Measurements from ENCODE around the gene CHST10. TPM values are rescaled to one million over a fixed set of nuclear protein-coding genes. Genes with fewer than 3 reads are reported as not detected.

The CHST10 gene
- total RNA-seq, 1 donor from 2014 or later, result 25.0 TPM

DNA sequence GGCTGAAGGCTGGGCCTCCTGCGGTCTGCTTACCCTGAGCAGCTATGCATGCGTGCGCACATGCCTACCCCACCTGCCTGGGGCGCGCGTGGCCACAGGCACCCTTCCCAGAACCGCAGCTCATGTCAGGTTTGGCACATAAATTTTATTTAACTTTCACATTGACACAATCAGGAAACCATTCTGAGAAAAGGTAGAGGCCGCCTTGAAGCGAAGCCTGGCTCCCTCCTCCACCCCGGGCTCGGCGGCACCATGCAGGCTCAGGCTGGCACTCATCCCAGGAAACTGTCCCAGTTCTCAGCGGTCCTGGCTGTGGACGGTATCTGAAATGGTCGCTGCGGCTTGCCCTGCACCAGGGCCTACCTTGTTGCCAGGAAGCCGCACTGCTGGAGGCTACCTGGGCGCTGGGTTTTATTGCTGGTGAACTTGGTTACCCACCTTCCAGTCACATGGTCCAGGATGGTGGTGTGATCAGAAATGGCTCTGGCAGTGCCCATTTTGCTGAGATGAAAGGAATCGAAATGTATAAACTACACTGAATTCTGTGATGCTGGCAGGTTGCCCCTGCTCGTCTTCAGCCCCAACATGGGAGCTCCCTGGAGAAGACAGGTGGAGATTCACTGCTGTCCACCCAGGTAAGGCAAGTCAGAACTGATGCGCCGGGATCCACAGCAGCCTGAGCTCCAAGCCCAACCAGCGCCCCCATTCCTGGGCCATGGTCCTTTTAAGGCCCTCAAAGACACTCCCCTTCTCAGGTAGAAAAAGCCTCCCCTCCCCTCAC lies 25.5 kb downstream of the CHST10 start:
- Mint-ChIP-seq H3K36me3 (ENCODE audit: unreplicated experiment) (no peaks in the 10 kb centered on the region), H3K4me1 (ENCODE audit: low read depth, unreplicated experiment) (peaks cover 7% of the 10 kb centered on the region), H3K9me3 (ENCODE audit: unreplicated experiment) (peaks cover 1% of the 10 kb centered on the region), H3K27me3 (ENCODE audit: unreplicated experiment) (peaks cover 8% of the 10 kb centered on the region), H3K4me3 (ENCODE audit: unreplicated experiment) (no peak overlapping the region), H3K27ac (ENCODE audit: unreplicated experiment) (no peak overlapping the region)
- TF ChIP-seq, protein P1, sequence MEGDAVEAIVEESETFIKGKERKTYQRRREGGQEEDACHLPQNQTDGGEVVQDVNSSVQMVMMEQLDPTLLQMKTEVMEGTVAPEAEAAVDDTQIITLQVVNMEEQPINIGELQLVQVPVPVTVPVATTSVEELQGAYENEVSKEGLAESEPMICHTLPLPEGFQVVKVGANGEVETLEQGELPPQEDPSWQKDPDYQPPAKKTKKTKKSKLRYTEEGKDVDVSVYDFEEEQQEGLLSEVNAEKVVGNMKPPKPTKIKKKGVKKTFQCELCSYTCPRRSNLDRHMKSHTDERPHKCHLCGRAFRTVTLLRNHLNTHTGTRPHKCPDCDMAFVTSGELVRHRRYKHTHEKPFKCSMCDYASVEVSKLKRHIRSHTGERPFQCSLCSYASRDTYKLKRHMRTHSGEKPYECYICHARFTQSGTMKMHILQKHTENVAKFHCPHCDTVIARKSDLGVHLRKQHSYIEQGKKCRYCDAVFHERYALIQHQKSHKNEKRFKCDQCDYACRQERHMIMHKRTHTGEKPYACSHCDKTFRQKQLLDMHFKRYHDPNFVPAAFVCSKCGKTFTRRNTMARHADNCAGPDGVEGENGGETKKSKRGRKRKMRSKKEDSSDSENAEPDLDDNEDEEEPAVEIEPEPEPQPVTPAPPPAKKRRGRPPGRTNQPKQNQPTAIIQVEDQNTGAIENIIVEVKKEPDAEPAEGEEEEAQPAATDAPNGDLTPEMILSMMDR (IDR thresholded peaks at IDR 0.05; ENCODE audit: partially characterized antibody, unreplicated experiment), result no peak
- DNase-seq, result no peak

DNA sequence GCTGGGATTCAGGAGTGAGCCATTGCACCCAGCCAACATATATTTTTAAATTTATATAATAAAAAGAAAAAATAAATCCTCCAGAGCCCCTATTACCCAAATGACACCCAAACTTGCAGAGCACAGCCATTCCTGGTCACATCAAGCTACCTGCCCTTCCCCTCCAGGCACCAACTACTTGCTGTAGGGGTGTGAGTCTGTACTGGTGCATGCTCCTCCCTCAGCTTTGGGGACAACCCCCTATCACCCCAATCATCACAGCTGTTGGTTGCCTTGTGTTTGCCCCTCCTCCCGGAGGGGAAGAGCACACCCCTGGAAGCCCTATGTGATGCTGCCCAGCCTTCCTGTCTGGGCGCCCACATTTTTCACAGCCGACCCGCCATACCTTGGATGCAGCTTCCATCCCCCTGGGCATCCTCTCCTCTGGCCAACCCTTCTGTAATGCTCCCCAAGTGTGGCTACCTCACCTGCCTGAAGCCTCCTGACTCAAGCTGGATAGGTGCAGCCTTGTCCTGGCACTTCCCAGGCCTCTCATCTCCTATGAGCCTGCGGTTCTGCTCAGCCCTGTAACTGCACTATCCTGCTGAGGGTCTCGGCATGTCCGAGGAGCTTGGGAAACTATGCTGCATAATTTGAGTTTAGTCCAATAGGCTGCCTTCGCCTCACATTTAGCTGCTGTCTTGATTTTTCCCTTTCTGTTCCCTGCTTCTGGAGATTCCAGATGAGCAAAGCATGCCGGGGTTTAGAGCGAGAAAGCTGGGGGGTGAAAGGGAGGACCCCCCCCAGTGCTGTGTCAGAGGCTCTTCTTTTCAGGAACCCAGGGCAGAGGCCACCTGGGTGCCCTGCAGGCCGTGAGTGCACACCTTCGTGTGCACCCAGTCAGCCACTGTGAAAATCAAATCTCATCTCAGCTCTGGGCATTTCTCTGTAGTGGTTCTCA lies 27.2 kb downstream of the CHST10 start:
- no peak for DNase-seq
- Mint-ChIP-seq H3K9me3 (ENCODE audit: unreplicated experiment) (peaks cover 1% of the 10 kb centered on the region), H3K4me3 (ENCODE audit: unreplicated experiment) (no peak overlapping the region), H3K27me3 (ENCODE audit: unreplicated experiment) (peaks cover 5% of the 10 kb centered on the region), H3K36me3 (ENCODE audit: unreplicated experiment) (no peaks in the 10 kb centered on the region), H3K4me1 (ENCODE audit: low read depth, unreplicated experiment) (peaks cover 7% of the 10 kb centered on the region), H3K27ac (ENCODE audit: unreplicated experiment) (no peak overlapping the region)
- TF ChIP-seq, protein P1 (IDR thresholded peaks at IDR 0.05; ENCODE audit: partially characterized antibody, unreplicated experiment), result no peak

DNA sequence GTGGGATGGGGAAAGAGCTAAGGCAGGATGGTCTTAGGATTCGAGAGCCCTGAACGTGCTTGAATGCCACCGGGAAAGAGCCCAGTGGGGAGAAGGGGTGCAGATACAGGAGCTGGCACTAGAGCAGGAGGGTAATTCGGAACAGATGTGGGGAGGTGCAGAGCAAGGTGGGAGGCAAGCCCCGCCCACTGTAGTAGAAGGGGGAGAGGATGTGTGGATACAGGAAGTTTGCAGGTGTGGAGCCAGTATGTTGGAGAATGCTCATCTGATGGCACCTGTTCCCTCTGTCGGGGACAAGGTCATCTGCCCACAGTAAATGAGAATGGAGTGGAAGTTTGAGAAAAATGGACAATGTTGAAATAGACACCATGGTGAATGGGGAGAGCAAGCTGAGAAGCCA lies 28.8 kb downstream of the CHST10 start:
- TF ChIP-seq, protein P1 (IDR thresholded peaks at IDR 0.05; ENCODE audit: partially characterized antibody, unreplicated experiment), result no peak
- Mint-ChIP-seq H3K9me3 (ENCODE audit: unreplicated experiment) (peaks cover 1% of the 10 kb centered on the region), H3K4me1 (ENCODE audit: low read depth, unreplicated experiment) (peaks cover 7% of the 10 kb centered on the region), H3K27ac (ENCODE audit: unreplicated experiment) (no peak overlapping the region), H3K36me3 (ENCODE audit: unreplicated experiment) (no peaks in the 10 kb centered on the region), H3K4me3 (ENCODE audit: unreplicated experiment) (no peak overlapping the region), H3K27me3 (ENCODE audit: unreplicated experiment) (peaks cover 3% of the 10 kb centered on the region)
- DNase-seq, result no peak

DNA sequence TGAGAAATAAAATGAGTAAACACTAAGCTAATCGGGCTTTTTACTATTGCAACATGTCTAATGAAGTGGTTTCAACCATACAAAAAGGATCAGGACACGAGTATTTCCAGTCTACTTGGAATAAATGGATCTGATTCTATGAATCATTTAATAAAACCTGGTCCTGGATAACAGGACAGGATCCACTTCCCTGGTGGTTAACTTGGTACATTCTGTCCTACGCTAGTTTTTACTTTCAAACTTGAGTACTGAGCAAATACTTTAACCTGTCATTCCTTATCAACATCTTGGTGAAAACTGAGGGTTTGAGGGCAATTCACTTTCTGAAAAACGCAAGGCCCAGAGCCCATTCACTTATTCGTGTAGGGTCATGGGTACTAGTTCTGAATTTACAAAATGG lies 33.5 kb downstream of the CHST10 start:
- Mint-ChIP-seq H3K27ac (ENCODE audit: unreplicated experiment) (no peak overlapping the region), H3K4me3 (ENCODE audit: unreplicated experiment) (no peak overlapping the region), H3K9me3 (ENCODE audit: unreplicated experiment) (peaks cover 1% of the 10 kb centered on the region), H3K36me3 (ENCODE audit: unreplicated experiment) (no peaks in the 10 kb centered on the region), H3K27me3 (ENCODE audit: unreplicated experiment) (peaks cover 2% of the 10 kb centered on the region), H3K4me1 (ENCODE audit: low read depth, unreplicated experiment) (peaks cover 9% of the 10 kb centered on the region)
- DNase-seq, result no peak
- TF ChIP-seq, protein P1 (IDR thresholded peaks at IDR 0.05; ENCODE audit: partially characterized antibody, unreplicated experiment), result no peak
